Central memory CD8-positive, alpha-beta T cell (primary cell): Measurements from ENCODE around the gene PFKFB2.

Experiments used
- ATAC-seq: fragments of 150-1000 bp; cut with Tn5 transposase; replicated peaks from 2 replicates; pipeline ENCODE4 v1.10.0; 2022; ENCODE audit warnings: mild to moderate bottlenecking, moderate FRiP score, moderate number of reproducible peaks; ENCODE audit not compliant: poor library complexity, severe bottlenecking; ENCODE audit errors: extremely low read depth
- DNase-seq, 2 donors: peaks; one replicate each; pipeline ENCODE4 v3.0.0; 2021; ENCODE audit warnings: low spot score in 2 of 2
- H3K27ac Mint-ChIP-seq: one replicate; pipeline ENCODE4 v1.8.0; 2022; ENCODE audit warnings: low read depth, mild to moderate bottlenecking, moderate library complexity, mixed read lengths
- H3K27me3 Mint-ChIP-seq: one replicate; pipeline ENCODE4 v1.8.0; 2022; ENCODE audit warnings: mixed read lengths
- H3K36me3 Mint-ChIP-seq: one replicate; pipeline ENCODE4 v1.8.0; 2022; ENCODE audit warnings: mild to moderate bottlenecking, moderate library complexity, mixed read lengths; ENCODE audit not compliant: insufficient read depth
- H3K4me1 Mint-ChIP-seq: one replicate; pipeline ENCODE4 v1.8.0; 2022; ENCODE audit warnings: mixed read lengths
- H3K4me3 Mint-ChIP-seq: one replicate; pipeline ENCODE4 v1.8.0; 2022; ENCODE audit warnings: mild to moderate bottlenecking, moderate library complexity, mixed read lengths
- H3K9me3 Mint-ChIP-seq: one replicate; pipeline ENCODE4 v1.8.0; 2022; ENCODE audit warnings: mixed read lengths

The PFKFB2 gene

GRCh38 chr1:207050480-207051190 is 2.4 kb upstream of the PFKFB2 start:
- peak; percentile 48 for ATAC-seq
- Mint-ChIP-seq H3K27ac (peak overlapping the region; percentile 98), H3K4me3 (peak overlapping the region; percentile 100), H3K27me3 (no peaks in the 10 kb centered on the region), H3K36me3 (peaks cover 29% of the 10 kb centered on the region), H3K4me1 (peaks cover 56% of the 10 kb centered on the region), H3K9me3 (no peaks in the 10 kb centered on the region)
- DNase-seq, result peak; percentile 81 to 83

DNA sequence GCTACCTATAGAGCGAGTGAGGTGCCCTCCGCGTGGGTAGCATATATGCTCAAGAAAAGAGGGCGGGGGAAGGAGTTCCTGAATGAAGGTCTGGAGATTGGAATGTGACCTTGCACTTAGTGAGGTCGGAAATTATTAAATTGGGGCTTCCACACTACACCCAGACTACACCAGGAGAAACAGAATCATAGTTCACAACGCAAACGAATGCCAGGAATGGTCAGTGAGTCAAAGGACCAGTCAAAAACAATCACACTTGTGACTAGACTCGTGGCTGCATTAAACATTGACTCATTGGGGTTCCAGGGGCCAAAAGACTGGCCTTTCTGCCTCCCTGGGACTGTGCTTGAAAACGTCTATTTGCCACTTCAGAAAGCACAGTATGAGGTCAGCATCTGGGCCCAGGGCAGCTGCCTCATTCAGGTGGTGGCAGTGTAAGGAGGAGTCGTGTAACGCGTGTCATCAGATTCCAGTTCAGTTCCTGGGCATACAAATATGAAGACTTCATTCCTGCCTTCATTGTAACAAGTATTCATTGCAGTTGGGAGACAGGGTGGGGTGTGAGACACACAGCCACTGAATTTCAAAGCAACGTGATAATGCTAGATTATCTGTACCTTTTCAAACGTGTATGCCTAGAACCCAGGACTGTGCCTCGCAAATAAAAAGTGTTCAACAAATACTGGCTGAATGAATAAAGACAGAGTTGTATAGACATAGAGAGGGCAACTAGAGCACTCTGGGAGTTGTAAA is 1.7 kb upstream of the PFKFB2 start, which contains the start of gene YOD1:
TSS of gene YOD1 (minus strand) at position 18 of the 753 bp plus-strand sequence. CDS start 178 bp downstream, outside the sequence.
- no peak for ATAC-seq
- no peak for DNase-seq
- Mint-ChIP-seq H3K4me3 (peak within 1 kb of the TSS; percentile 100), H3K9me3 (no peaks in the 10 kb centered on the region), H3K27me3 (peaks cover 3% of the 10 kb centered on the region), H3K36me3 (peaks cover 29% of the 10 kb centered on the region), H3K4me1 (peaks cover 52% of the 10 kb centered on the region), H3K27ac (peak within 1 kb of the TSS; percentile 98)

GRCh38 chr1:207054491-207054890 is 1.4 kb downstream of the PFKFB2 start:
- Mint-ChIP-seq H3K27ac (no peak overlapping the region), H3K4me1 (peaks cover 38% of the 10 kb centered on the region), H3K27me3 (peaks cover 9% of the 10 kb centered on the region), H3K4me3 (peak overlapping the region; percentile 100), H3K36me3 (peaks cover 16% of the 10 kb centered on the region), H3K9me3 (no peaks in the 10 kb centered on the region)
- ATAC-seq (no peak), DNase-seq (no peak)

- DNase-seq, result no peak
- no peaks in the 10 kb centered on the region for H3K9me3 Mint-ChIP-seq
- peaks cover 28% of the 10 kb centered on the region for H3K4me1 Mint-ChIP-seq
- peaks cover 9% of the 10 kb centered on the region for H3K27me3 Mint-ChIP-seq
- H3K4me3 Mint-ChIP-seq, result no peak overlapping the region
- peaks cover 11% of the 10 kb centered on the region for H3K36me3 Mint-ChIP-seq
- H3K27ac Mint-ChIP-seq, result no peak overlapping the region
- no peak for ATAC-seq
Observed at GRCh38 chr1:207055386-207056001, 2.4 kb downstream of the PFKFB2 start.

- H3K4me3 Mint-ChIP-seq, result no peak overlapping the region
- H3K27me3 Mint-ChIP-seq, result peaks cover 9% of the 10 kb centered on the region
- H3K4me1 Mint-ChIP-seq, result peaks cover 17% of the 10 kb centered on the region
- DNase-seq, result no peak
- H3K27ac Mint-ChIP-seq, result no peak overlapping the region
- no peak for ATAC-seq
- H3K9me3 Mint-ChIP-seq, result no peaks in the 10 kb centered on the region
- H3K36me3 Mint-ChIP-seq, result peaks cover 7% of the 10 kb centered on the region
Observed at GRCh38 chr1:207056673-207057072, 3.6 kb downstream of the PFKFB2 start.

DNA sequence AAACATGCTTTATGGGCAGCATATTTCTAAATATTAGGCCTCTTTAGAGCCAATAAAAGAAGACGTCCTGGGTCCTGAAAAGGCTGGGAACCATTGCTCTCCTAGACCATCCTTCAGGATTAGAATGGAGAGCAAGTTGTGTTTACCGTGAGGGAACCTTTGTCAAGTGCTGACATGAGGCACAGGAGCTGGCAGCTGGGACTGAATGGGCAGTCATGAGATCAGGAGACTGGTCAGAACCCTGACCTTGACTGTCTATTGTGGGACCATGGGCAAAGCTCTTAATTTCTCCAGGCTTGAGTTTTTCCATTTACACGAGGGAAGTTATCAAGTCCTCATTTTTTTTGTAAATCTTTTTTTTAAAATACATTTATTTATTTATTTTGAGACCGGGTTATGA is 5.2 kb downstream of the PFKFB2 start:
- peaks cover 2% of the 10 kb centered on the region for H3K4me1 Mint-ChIP-seq
- ATAC-seq, result no peak
- DNase-seq, result no peak
- H3K9me3 Mint-ChIP-seq, result no peaks in the 10 kb centered on the region
- no peak overlapping the region for H3K27ac Mint-ChIP-seq
- H3K36me3 Mint-ChIP-seq, result peaks cover 3% of the 10 kb centered on the region
- no peak overlapping the region for H3K4me3 Mint-ChIP-seq
- H3K27me3 Mint-ChIP-seq, result peaks cover 9% of the 10 kb centered on the region

DNA sequence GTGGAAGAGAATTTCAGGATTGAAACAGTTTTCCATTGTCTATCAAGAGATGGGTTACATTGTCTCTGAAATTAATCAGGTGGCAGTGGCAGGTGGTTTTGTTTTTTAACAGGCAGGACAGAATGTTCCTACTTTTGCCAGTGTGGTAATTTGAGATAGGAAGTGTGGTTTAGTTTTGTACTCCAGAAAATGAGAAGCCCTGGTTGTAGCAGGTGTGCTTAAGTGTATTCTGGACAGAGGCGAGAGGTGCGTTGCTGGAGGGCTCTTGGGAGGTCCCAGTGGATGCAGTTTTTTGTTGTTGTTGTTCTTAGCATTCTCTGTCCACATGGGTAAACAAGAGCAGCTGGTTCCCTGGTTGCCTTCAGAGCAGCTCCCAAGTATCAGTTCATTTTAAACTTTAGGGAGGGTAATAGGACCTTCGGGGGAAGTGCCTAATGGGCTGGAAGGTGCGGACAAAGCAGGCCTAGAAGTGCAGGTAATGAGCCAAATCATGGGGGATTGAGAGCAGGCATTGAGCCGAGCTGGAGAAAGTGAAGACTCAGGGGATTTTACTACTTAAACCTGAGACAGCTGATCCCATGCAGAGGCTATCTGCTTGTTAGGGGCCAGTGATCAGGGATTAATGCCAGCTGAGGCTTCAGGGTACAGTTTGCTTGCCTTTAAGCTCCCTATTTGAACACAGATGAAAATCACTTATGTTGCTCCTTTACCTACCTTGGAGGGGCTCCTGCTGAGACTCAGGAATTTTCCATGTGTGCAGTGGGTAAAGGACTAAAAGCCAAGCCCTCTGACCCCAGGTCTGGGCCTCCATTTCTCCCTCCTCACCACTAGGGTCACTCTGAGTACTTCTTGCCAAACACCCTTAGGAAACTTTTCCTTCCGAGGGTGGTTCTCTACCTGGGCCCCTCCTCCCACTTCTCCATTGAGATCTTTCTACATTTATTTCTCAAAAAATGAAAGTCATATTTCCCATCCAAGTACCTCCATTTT is 6.1 kb downstream of the PFKFB2 start:
- H3K4me1 Mint-ChIP-seq, result no peaks in the 10 kb centered on the region
- H3K36me3 Mint-ChIP-seq, result peaks cover 5% of the 10 kb centered on the region
- no peaks in the 10 kb centered on the region for H3K9me3 Mint-ChIP-seq
- peaks cover 9% of the 10 kb centered on the region for H3K27me3 Mint-ChIP-seq
- H3K27ac Mint-ChIP-seq, result no peak overlapping the region
- ATAC-seq (no peak), DNase-seq (no peak)
- H3K4me3 Mint-ChIP-seq, result no peak overlapping the region

DNA sequence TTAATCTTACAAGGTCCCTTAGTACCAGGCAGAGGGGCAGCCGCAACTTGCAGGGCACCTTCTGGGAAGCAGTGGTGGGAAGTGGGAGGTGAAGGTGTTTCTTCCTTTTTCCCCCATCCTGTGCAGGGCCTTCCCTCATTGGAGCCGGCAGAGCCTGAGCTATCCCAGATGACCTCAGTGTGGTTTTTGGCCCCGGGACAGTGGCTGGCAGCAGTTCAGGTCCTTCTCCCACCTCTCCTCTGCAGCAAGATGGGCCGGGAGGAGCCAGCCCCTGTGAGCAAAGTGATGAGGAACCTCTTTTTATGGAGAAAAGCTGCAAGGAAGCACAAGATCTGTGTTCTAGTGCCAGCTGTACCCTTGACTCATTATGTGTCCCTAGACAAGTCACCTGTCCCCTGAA is 6.8 kb downstream of the PFKFB2 start:
- Mint-ChIP-seq H3K27me3 (peaks cover 9% of the 10 kb centered on the region), H3K9me3 (no peaks in the 10 kb centered on the region), H3K36me3 (peaks cover 5% of the 10 kb centered on the region), H3K27ac (no peak overlapping the region), H3K4me1 (no peaks in the 10 kb centered on the region), H3K4me3 (no peak overlapping the region)
- ATAC-seq (no peak), DNase-seq (no peak)

DNA sequence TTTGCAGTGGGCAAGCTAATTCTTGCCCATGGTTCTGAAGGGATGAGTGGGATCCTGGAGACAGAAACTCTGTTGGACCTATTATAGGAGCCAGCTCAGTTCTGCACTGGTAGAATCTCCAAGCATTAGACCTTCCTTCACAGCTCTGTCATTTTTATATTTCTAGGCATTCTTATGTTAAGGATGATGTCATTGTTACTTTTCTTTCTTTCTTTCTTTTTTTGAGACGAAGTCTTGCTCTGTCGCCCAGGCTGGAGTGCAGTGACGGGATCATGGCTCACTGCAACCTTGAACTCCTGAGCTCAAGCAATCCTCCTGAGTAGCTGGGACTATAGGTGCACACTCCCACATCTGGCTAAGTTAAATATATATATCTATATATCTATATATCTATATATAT is 7.5 kb downstream of the PFKFB2 start:
- no peak overlapping the region for H3K27ac Mint-ChIP-seq
- ATAC-seq (no peak), DNase-seq (no peak)
- no peaks in the 10 kb centered on the region for H3K9me3 Mint-ChIP-seq
- no peak overlapping the region for H3K4me3 Mint-ChIP-seq
- H3K27me3 Mint-ChIP-seq, result peaks cover 9% of the 10 kb centered on the region
- H3K4me1 Mint-ChIP-seq, result no peaks in the 10 kb centered on the region
- peaks cover 5% of the 10 kb centered on the region for H3K36me3 Mint-ChIP-seq

DNA sequence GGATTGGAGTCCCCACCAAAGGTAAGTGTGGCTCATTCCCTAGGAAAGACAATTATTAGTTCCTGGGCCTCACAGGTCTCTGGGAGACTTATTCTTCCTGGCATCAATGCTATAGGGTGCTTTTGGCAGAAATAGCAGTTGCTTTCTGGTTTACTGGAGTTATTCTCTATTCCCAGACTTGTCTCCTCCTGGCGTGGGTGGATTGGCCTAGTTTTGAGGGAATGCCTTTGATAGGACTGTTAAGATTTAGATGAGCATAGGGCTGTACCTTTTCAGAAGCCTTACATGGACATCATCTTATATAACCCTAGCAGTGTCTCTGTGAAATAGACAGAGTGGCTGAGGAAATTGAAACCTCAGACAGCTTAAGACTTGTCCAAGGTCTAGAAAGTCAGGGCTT is 9.0 kb downstream of the PFKFB2 start:
- Mint-ChIP-seq H3K4me1 (no peaks in the 10 kb centered on the region), H3K36me3 (peaks cover 5% of the 10 kb centered on the region), H3K9me3 (no peaks in the 10 kb centered on the region), H3K27ac (no peak overlapping the region), H3K4me3 (no peak overlapping the region), H3K27me3 (no peaks in the 10 kb centered on the region)
- DNase-seq (no peak), ATAC-seq (no peak)

DNA sequence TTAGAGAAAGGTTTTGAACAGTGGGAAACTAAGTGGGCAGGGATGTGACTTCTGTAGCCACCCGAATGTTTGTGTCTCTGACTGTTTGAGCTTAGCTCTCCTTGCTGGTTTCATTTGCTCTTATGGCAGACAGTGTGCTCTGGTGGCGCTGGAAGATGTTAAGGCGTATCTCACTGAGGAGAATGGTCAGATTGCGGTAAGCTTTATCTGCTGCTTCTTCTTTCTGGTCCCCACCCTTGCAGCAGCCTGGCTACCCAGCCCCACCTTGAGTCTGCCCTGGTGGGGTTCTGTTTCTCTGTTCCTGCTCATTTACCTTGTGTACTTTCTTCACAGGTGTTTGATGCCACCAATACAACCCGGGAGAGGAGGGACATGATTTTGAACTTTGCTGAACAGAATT is 9.9 kb downstream of the PFKFB2 start:
- Mint-ChIP-seq H3K4me1 (no peaks in the 10 kb centered on the region), H3K27me3 (no peaks in the 10 kb centered on the region), H3K36me3 (peaks cover 5% of the 10 kb centered on the region), H3K9me3 (no peaks in the 10 kb centered on the region), H3K4me3 (no peak overlapping the region), H3K27ac (no peak overlapping the region)
- ATAC-seq (no peak), DNase-seq (no peak)

DNA sequence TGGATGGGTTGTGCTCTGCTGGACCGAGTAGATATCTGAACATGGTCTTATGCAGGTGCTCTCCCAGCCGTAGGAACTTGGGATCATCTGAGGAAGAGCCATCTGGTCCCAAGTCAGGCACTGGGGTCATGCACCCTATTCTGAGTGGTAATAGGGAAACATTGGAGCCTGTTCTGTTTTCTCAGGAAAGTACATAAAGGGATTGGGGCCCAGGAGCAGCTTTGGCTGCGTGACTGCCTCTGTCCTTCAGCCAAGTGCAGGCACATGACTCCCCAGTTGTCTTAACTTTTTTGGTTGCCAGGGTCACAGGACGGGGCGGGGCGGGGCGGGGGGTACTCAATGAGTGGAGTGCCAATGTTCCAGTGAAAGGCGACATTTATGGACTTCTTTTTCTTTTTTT is 11.5 kb downstream of the PFKFB2 start:
- H3K4me1 Mint-ChIP-seq, result no peaks in the 10 kb centered on the region
- ATAC-seq, result no peak
- H3K36me3 Mint-ChIP-seq, result peaks cover 6% of the 10 kb centered on the region
- DNase-seq, result no peak
- no peaks in the 10 kb centered on the region for H3K27me3 Mint-ChIP-seq
- H3K9me3 Mint-ChIP-seq, result no peaks in the 10 kb centered on the region
- H3K27ac Mint-ChIP-seq, result no peak overlapping the region
- H3K4me3 Mint-ChIP-seq, result no peak overlapping the region
